Esophagus muscularis mucosa (tissue), 4 donors: ENCODE measurements around the gene LTV1.

ENCODE experiments used
- EP300 ChIP-seq: sonication (generic); formaldehyde crosslinking; IDR thresholded peaks from one replicate; pipeline ENCODE4 v1.6.1; 2017; ENCODE audit warnings: antibody characterized with exemption
- POLR2A ChIP-seq: fragments of 450-650 bp; IDR thresholded peaks from one replicate; pipeline ENCODE4 v1.6.1; 2017; ENCODE audit warnings: antibody characterized with exemption, moderate library complexity, mild to moderate bottlenecking, low read depth
- POLR2AphosphoS5 ChIP-seq, 2 donors: sonication (generic); formaldehyde crosslinking; IDR thresholded peaks; one replicate each; pipeline ENCODE4 v1.6.1; 2017; ENCODE audit warnings: antibody characterized with exemption in 2 of 2
- TF ChIP-seq, protein P1 (sequence below), 3 experiments: fragments of 200-600 bp in 2 of 3; fragments of 450-650 bp in 1 of 3; sonication (generic) in 2 of 3; IDR thresholded peaks; one replicate each; pipeline ENCODE4 v1.5.1; 2017 to 2019; ENCODE audit warnings: antibody characterized with exemption in 3 of 3, mild to moderate bottlenecking in 2 of 3, moderate library complexity in 1 of 3

DNA sequence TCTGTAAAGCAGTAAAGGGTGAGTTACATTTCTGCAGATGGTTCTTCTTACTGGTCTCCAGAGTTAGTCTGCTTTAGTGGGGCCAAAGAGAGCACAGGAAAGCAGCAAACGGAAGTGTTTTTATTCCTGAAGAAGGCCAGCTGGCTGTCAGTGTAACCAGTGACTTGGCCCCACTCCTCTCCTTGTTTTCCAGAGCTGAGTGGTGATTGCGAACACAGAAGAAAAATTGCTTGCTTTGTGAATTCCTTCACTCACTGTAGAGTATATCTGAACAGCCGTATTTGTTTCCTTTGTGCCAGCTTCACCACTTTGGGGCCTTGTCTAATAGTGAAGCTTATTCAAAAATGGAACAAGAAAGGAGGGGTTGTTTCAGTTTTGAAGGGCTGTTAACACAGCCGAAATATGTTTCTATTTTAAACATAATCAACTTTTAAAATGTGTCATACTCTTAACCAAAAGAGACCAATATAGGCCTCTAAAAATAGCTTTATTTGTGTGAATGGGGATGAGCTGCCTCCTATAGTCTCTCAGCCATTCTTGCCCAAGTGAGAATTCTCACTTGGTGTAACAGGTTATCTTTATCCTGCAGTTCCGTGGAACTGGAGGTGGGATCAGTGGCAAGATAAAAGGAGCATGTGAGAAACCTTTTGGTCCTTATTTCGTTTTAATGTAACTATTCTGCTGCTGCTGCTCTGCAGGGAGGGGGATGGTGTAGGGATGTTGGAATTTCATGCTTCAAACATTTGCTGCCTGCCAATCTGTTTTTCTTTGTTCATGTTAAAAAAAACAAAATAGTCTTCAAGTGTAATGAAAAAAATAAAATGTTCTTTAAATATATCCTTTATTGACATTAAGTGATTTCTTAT, 59.0 kb downstream of the LTV1 start:
- TF ChIP-seq, protein P1, sequence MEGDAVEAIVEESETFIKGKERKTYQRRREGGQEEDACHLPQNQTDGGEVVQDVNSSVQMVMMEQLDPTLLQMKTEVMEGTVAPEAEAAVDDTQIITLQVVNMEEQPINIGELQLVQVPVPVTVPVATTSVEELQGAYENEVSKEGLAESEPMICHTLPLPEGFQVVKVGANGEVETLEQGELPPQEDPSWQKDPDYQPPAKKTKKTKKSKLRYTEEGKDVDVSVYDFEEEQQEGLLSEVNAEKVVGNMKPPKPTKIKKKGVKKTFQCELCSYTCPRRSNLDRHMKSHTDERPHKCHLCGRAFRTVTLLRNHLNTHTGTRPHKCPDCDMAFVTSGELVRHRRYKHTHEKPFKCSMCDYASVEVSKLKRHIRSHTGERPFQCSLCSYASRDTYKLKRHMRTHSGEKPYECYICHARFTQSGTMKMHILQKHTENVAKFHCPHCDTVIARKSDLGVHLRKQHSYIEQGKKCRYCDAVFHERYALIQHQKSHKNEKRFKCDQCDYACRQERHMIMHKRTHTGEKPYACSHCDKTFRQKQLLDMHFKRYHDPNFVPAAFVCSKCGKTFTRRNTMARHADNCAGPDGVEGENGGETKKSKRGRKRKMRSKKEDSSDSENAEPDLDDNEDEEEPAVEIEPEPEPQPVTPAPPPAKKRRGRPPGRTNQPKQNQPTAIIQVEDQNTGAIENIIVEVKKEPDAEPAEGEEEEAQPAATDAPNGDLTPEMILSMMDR (IDR thresholded peaks at IDR 0.05): no peak
- no peak for TF ChIP-seq POLR2A
- no peak for TF ChIP-seq EP300
- peak; percentile 26 to 40 for TF ChIP-seq POLR2AphosphoS5 (IDR thresholded peaks at IDR 0.05)
